Measurements from ENCODE around the gene TULP4. TPM values are rescaled to one million over a fixed set of nuclear protein-coding genes. Genes with fewer than 3 reads are reported as not detected.

Gene TULP4
- total RNA-seq, 1 experiment from 2014 or later, result 52.8 TPM

DNA sequence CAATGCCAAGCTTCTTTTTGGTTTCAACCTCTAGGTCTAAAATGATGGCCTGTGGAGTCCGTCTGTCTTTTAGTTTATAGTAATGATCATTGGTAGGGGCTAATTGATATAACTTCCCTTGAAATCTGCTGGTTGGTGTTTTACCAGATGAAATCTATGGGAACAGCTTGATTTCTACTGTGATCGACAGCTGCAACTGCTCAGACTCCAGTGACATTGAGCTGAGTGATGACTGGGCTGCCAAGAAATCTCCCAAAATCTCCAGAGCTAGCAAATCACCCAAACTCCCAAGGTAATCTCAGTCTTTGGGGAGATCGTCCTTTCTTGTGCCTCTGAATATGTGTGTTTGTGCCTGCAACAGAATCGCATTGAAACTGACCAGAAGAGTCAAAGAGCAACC, 177.2 kb downstream of the TULP4 start:
- H3K27me3 Mint-ChIP-seq (ENCODE audit: low read depth), result no peaks in the 10 kb centered on the region
- POLR2A ChIA-PET, result no interaction called here
- H3K36me3 Mint-ChIP-seq, result peaks cover 9% of the 10 kb centered on the region
- H3K4me3 Mint-ChIP-seq, result no peak overlapping the region
- CTCF ChIA-PET, result interaction anchor here (1.2 kb wide), 1 partner anchor 268 kb away, joined by 4 read pairs; no protein-coding TSS in a partner anchor
- DNase-seq (ENCODE audit: low spot score) (no peak), ATAC-seq (no peak)
- TF ChIP-seq RELA (CRISPR knock-in tag; IDR thresholded peaks at IDR 0.05; ENCODE audit: borderline replicate concordance) (no peak), PRRX2 (CRISPR knock-in tag; IDR thresholded peaks at IDR 0.05) (no peak), NR3C1 (CRISPR knock-in tag; conservative IDR thresholded peaks at IDR 0.05; ENCODE audit: low read depth) (no peak), NR2C2 (CRISPR knock-in tag; IDR thresholded peaks at IDR 0.05) (no peak), NR1H2 (CRISPR knock-in tag; IDR thresholded peaks at IDR 0.05) (no peak), FOXK1 (CRISPR knock-in tag; IDR thresholded peaks at IDR 0.05) (no peak), NFE2L1 (CRISPR knock-in tag; IDR thresholded peaks at IDR 0.05) (no peak), CREB1 (CRISPR knock-in tag; IDR thresholded peaks at IDR 0.05) (no peak)
- TF ChIP-seq, protein P1, sequence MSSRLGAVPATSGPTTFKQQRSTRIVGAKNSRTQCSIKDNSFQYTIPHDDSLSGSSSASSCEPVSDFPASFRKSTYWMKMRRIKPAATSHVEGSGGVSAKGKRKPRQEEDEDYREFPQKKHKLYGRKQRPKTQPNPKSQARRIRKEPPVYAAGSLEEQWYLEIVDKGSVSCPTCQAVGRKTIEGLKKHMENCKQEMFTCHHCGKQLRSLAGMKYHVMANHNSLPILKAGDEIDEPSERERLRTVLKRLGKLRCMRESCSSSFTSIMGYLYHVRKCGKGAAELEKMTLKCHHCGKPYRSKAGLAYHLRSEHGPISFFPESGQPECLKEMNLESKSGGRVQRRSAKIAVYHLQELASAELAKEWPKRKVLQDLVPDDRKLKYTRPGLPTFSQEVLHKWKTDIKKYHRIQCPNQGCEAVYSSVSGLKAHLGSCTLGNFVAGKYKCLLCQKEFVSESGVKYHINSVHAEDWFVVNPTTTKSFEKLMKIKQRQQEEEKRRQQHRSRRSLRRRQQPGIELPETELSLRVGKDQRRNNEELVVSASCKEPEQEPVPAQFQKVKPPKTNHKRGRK (CRISPR knock-in tag; IDR thresholded peaks at IDR 0.05; ENCODE audit: borderline replicate concordance), result no peak
- TF ChIP-seq, protein P2, sequence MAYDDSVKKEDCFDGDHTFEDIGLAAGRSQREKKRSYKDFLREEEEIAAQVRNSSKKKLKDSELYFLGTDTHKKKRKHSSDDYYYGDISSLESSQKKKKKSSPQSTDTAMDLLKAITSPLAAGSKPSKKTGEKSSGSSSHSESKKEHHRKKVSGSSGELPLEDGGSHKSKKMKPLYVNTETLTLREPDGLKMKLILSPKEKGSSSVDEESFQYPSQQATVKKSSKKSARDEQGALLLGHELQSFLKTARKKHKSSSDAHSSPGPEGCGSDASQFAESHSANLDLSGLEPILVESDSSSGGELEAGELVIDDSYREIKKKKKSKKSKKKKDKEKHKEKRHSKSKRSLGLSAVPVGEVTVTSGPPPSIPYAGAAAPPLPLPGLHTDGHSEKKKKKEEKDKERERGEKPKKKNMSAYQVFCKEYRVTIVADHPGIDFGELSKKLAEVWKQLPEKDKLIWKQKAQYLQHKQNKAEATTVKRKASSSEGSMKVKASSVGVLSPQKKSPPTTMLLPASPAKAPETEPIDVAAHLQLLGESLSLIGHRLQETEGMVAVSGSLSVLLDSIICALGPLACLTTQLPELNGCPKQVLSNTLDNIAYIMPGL (CRISPR knock-in tag; IDR thresholded peaks at IDR 0.05), result no peak
- TF ChIP-seq, protein P3, sequence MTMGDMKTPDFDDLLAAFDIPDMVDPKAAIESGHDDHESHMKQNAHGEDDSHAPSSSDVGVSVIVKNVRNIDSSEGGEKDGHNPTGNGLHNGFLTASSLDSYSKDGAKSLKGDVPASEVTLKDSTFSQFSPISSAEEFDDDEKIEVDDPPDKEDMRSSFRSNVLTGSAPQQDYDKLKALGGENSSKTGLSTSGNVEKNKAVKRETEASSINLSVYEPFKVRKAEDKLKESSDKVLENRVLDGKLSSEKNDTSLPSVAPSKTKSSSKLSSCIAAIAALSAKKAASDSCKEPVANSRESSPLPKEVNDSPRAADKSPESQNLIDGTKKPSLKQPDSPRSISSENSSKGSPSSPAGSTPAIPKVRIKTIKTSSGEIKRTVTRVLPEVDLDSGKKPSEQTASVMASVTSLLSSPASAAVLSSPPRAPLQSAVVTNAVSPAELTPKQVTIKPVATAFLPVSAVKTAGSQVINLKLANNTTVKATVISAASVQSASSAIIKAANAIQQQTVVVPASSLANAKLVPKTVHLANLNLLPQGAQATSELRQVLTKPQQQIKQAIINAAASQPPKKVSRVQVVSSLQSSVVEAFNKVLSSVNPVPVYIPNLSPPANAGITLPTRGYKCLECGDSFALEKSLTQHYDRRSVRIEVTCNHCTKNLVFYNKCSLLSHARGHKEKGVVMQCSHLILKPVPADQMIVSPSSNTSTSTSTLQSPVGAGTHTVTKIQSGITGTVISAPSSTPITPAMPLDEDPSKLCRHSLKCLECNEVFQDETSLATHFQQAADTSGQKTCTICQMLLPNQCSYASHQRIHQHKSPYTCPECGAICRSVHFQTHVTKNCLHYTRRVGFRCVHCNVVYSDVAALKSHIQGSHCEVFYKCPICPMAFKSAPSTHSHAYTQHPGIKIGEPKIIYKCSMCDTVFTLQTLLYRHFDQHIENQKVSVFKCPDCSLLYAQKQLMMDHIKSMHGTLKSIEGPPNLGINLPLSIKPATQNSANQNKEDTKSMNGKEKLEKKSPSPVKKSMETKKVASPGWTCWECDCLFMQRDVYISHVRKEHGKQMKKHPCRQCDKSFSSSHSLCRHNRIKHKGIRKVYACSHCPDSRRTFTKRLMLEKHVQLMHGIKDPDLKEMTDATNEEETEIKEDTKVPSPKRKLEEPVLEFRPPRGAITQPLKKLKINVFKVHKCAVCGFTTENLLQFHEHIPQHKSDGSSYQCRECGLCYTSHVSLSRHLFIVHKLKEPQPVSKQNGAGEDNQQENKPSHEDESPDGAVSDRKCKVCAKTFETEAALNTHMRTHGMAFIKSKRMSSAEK (CRISPR knock-in tag; IDR thresholded peaks at IDR 0.05; ENCODE audit: borderline replicate concordance), result no peak
- TF ChIP-seq, protein P4, sequence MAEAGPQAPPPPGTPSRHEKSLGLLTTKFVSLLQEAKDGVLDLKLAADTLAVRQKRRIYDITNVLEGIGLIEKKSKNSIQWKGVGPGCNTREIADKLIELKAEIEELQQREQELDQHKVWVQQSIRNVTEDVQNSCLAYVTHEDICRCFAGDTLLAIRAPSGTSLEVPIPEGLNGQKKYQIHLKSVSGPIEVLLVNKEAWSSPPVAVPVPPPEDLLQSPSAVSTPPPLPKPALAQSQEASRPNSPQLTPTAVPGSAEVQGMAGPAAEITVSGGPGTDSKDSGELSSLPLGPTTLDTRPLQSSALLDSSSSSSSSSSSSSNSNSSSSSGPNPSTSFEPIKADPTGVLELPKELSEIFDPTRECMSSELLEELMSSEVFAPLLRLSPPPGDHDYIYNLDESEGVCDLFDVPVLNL (CRISPR knock-in tag; IDR thresholded peaks at IDR 0.05; ENCODE audit: borderline replicate concordance, low read depth), result no peak
- no peaks in the 10 kb centered on the region for H3K9me3 Mint-ChIP-seq
- no peak overlapping the region for H3K27ac Mint-ChIP-seq
- no peaks in the 10 kb centered on the region for H3K4me1 Mint-ChIP-seq

DNA sequence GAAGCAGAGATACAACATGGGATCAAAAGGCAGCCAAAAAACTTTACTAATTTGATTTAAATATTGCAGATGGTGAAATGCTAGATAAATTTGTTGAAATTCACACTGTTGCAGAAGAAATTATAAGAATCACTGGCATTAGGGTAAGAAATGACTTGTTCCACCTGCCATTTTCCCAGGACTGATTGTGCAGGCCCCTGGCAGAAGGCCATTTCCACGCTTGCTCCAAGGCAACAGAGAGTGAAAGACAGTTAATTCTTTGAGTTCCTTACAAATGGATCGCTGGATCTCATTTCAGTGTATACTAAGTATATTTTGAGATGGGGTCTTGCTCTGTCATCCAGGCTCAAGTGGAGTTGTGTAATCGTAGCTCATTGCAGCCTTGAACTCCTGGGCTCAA, 180.6 kb downstream of the TULP4 start:
- no peak overlapping the region for H3K4me3 Mint-ChIP-seq
- H3K9me3 Mint-ChIP-seq, result no peaks in the 10 kb centered on the region
- POLR2A ChIA-PET, result no interaction called here
- no peaks in the 10 kb centered on the region for H3K4me1 Mint-ChIP-seq
- H3K36me3 Mint-ChIP-seq, result peaks cover 9% of the 10 kb centered on the region
- no peak overlapping the region for H3K27ac Mint-ChIP-seq
- ATAC-seq, result no peak
- no peaks in the 10 kb centered on the region for H3K27me3 Mint-ChIP-seq (ENCODE audit: low read depth)
- CTCF ChIA-PET, result interaction anchor here (1.4 kb wide), 1 partner anchor 26 kb away, joined by 4 read pairs; no protein-coding TSS in a partner anchor
- TF ChIP-seq ZNF219 (CRISPR knock-in tag; IDR thresholded peaks at IDR 0.05; ENCODE audit: borderline replicate concordance) (no peak), HMGA2 (CRISPR knock-in tag; IDR thresholded peaks at IDR 0.05) (no peak), NR1H2 (CRISPR knock-in tag; IDR thresholded peaks at IDR 0.05) (no peak), ZNF121 (CRISPR knock-in tag; IDR thresholded peaks at IDR 0.05) (no peak)
- TF ChIP-seq, protein P1 (CRISPR knock-in tag; IDR thresholded peaks at IDR 0.05; ENCODE audit: borderline replicate concordance), result no peak
- TF ChIP-seq, protein P5, sequence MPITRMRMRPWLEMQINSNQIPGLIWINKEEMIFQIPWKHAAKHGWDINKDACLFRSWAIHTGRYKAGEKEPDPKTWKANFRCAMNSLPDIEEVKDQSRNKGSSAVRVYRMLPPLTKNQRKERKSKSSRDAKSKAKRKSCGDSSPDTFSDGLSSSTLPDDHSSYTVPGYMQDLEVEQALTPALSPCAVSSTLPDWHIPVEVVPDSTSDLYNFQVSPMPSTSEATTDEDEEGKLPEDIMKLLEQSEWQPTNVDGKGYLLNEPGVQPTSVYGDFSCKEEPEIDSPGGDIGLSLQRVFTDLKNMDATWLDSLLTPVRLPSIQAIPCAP (CRISPR knock-in tag; IDR thresholded peaks at IDR 0.05), result no peak
- DNase-seq (ENCODE audit: low spot score), result no peak
